ENCODE measurements around the gene CDH23. TPM values are rescaled to one million over a fixed set of nuclear protein-coding genes. Genes with fewer than 3 reads are reported as not detected.

CDH23 gene
- total RNA-seq, 1 donor from 2014 or later = 10.3 TPM

GRCh38 chr10:71727738-71728737 lies 331.3 kb downstream of the CDH23 start:
- H3K27ac ChIP-seq = peak overlapping the region; percentile 86
- intact Hi-C loops (cut with DNase I) = no loop called here
- H3K9me3 ChIP-seq = no peaks in the 10 kb centered on the region
- peaks cover 46% of the 10 kb centered on the region for H3K4me1 ChIP-seq
- DNase-seq (ENCODE audit: extremely low spot score in 2 of 2) = no peak
- no peaks in the 10 kb centered on the region for H3K27me3 ChIP-seq
- no peaks in the 10 kb centered on the region for H3K36me3 ChIP-seq
- H3K4me3 ChIP-seq = peak overlapping the region in 1 of 2 donors; percentile 11
- peak; percentile 35 to 38 for TF ChIP-seq POLR2AphosphoS5 (IDR thresholded peaks at IDR 0.05; ENCODE audit: insufficient read depth in 1 of 2, low read depth in 1 of 2)
- no peak for TF ChIP-seq CTCF (IDR thresholded peaks at IDR 0.05)
- no peak for TF ChIP-seq POLR2A (IDR thresholded peaks at IDR 0.05)

- peaks cover 46% of the 10 kb centered on the region for H3K4me1 ChIP-seq
- intact Hi-C loops (cut with DNase I) = no loop called here
- TF ChIP-seq CTCF (IDR thresholded peaks at IDR 0.05) (no peak), POLR2AphosphoS5 (IDR thresholded peaks at IDR 0.05; ENCODE audit: insufficient read depth in 1 of 2, low read depth in 1 of 2) (peak in 1 of 2 donors; percentile 14), POLR2A (IDR thresholded peaks at IDR 0.05) (no peak)
Measured at GRCh38 chr10:71729161-71729636, 332.5 kb downstream of the CDH23 start.

DNA sequence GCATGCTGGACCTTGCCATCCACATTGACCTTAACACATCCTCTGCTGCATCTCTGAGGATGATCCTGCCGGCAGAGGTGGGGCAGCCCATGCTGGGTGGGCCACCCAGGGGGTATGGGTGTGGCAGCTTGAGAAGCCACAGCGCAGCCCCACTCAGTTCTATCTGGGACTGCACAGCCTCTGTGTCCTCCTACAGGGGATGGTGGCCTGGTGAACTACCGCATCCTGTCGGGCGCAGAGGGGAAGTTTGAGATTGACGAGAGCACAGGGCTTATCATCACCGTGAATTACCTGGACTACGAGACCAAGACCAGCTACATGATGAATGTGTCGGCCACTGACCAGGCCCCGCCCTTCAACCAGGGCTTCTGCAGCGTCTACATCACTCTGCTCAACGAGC lies 335.1 kb downstream of the CDH23 start:
- Histone ChIP-seq H3K27me3 (no peaks in the 10 kb centered on the region), H3K36me3 (no peaks in the 10 kb centered on the region), H3K4me1 (peaks cover 53% of the 10 kb centered on the region), H3K9me3 (no peaks in the 10 kb centered on the region), H3K4me3 (no peak overlapping the region), H3K27ac (no peak overlapping the region)
- no peak for TF ChIP-seq POLR2AphosphoS5 (IDR thresholded peaks at IDR 0.05; ENCODE audit: insufficient read depth in 1 of 2, low read depth in 1 of 2)
- no peak for TF ChIP-seq POLR2A (IDR thresholded peaks at IDR 0.05)
- no peak for TF ChIP-seq CTCF (IDR thresholded peaks at IDR 0.05)
- no peak for DNase-seq (ENCODE audit: extremely low spot score in 2 of 2)
- intact Hi-C loops (cut with DNase I) = no loop called here

More at GRCh38 chr10:71729161-71729636, 332.5 kb downstream of the CDH23 start:
- DNase-seq (ENCODE audit: extremely low spot score in 2 of 2) = no peak
- H3K4me3 ChIP-seq = no peak overlapping the region
- H3K9me3 ChIP-seq = no peaks in the 10 kb centered on the region
- H3K27ac ChIP-seq = peak overlapping the region; percentile 86
- no peaks in the 10 kb centered on the region for H3K27me3 ChIP-seq
- no peaks in the 10 kb centered on the region for H3K36me3 ChIP-seq

DNA sequence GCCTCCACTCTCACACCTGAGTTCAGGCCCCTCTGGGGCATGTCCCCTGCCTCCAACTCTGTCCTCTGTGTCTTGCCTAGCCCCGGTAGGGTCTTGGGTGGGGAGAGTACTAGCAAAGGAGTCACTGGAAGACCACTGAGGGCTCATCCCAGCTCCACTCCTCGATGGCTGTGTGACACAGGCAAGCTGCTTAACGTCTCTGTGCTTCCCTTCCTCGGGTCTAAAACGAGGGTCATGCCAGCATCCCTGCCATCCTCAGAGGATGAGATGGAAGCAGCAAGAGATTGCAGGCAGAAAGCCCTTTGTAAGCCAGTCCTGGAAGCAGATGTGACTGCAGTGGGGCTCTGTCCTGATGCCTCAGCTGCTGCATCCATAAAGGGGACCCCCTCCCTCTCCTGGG lies 338.1 kb downstream of the CDH23 start:
- Histone ChIP-seq H3K9me3 (no peaks in the 10 kb centered on the region), H3K4me3 (no peak overlapping the region), H3K4me1 (peaks cover 45% of the 10 kb centered on the region), H3K27ac (no peak overlapping the region), H3K27me3 (no peaks in the 10 kb centered on the region), H3K36me3 (no peaks in the 10 kb centered on the region)
- no peak for DNase-seq (ENCODE audit: extremely low spot score in 2 of 2)
- intact Hi-C loops (cut with DNase I) = no loop called here
- TF ChIP-seq POLR2AphosphoS5 (IDR thresholded peaks at IDR 0.05; ENCODE audit: insufficient read depth in 1 of 2, low read depth in 1 of 2) (no peak), POLR2A (IDR thresholded peaks at IDR 0.05) (no peak), CTCF (IDR thresholded peaks at IDR 0.05) (no peak)

All from vagina (tissue), 2 donors.